Measurements from ENCODE around the gene FAM171A2. TPM values are rescaled to one million over a fixed set of nuclear protein-coding genes. Genes with fewer than 3 reads are reported as not detected.

FAM171A2 gene
- total RNA-seq, 1 experiment from 2014 or later, result 27.5 TPM

DNA sequence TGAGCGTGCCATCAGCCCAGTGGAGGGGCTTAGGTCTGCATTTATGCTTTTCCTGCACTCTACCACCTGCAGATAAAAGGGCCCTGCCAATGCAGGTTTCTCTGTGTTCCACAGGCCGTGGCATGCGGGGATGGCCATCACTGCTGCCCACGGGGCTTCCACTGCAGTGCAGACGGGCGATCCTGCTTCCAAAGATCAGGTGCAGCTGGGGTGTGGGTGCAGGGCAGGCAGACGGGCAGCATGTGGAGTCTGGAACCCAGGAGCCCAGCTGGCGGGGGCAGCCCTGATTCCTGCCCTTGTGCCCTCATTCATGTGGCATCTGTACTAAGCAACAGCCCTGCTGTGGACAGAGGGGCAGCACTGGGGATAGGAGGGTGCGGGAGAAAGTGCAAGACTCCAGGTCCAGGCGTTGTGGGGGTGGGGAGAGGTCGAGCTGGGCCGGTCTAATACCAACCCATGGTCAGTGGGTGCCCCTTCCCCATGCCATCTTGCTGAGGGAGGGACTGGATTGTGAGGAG is 14.0 kb downstream of the FAM171A2 start:
- Histone ChIP-seq H3K4me1 (ENCODE audit: insufficient read depth, low read length) (no peaks in the 10 kb centered on the region), H3K79me1 (ENCODE audit: insufficient read depth, low read depth, low read length, poor library complexity, severe bottlenecking) (no peaks in the 10 kb centered on the region), H2BK12ac (ENCODE audit: insufficient read length, low read depth, low read length) (no peak overlapping the region), H4K91ac (ENCODE audit: insufficient read length, low read depth, low read length) (no peak overlapping the region), H3K79me2 (ENCODE audit: insufficient read depth, low read length) (no peaks in the 10 kb centered on the region), H3K4ac (ENCODE audit: low read depth, low read length) (no peak overlapping the region), H4K20me1 (ENCODE audit: control insufficient read depth, insufficient read depth, insufficient read length) (no peaks in the 10 kb centered on the region), H2BK5ac (ENCODE audit: insufficient read length, low read length) (no peak overlapping the region), H3K14ac (ENCODE audit: insufficient read depth, low read length) (no peak overlapping the region), H4K5ac (ENCODE audit: insufficient read length, low read depth, low read length) (no peak overlapping the region), H3K56ac (ENCODE audit: insufficient read length, low read depth, low read length) (no peak overlapping the region), H3K27me3 (ENCODE audit: insufficient read depth, low read length) (no peaks in the 10 kb centered on the region), H2BK120ac (ENCODE audit: low read depth, low read length, poor library complexity, severe bottlenecking) (no peak overlapping the region), H2AK5ac (ENCODE audit: insufficient read length, low read length) (no peak overlapping the region), H2BK20ac (ENCODE audit: low read depth, low read length, poor library complexity, severe bottlenecking) (no peak overlapping the region), H3K27ac (ENCODE audit: insufficient read length, low read depth, low read length) (no peak overlapping the region), H3K23ac (ENCODE audit: insufficient read length, low read depth, low read length) (no peak overlapping the region), H3K9ac (ENCODE audit: extremely low read depth, insufficient read length, low read length) (no peak overlapping the region), H3K4me2 (ENCODE audit: insufficient read depth, insufficient read length, low read length) (no peak overlapping the region), H3K9me3 (ENCODE audit: control insufficient read depth, low read depth, low read length) (no peaks in the 10 kb centered on the region), H3T11ph (ENCODE audit: low read length) (no peak overlapping the region), H4K8ac (replicated peaks; ENCODE audit: insufficient read length, low read depth, low read length) (no peak overlapping the region), H2AFZ (ENCODE audit: low read length) (no peak overlapping the region), H2BK15ac (ENCODE audit: low read depth, low read length) (no peak overlapping the region), H3K18ac (ENCODE audit: insufficient read length, low read depth, low read length) (no peak overlapping the region), H3K23me2 (ENCODE audit: insufficient read length, low read depth, low read length, poor library complexity, severe bottlenecking) (peaks cover 8% of the 10 kb centered on the region)
- Mint-ChIP-seq H3K27me3 (ENCODE audit: low read depth) (peaks cover 7% of the 10 kb centered on the region), H3K4me3 (no peak overlapping the region; a peak in 1 of 5 replicates), H3K27ac (no peak overlapping the region), H3K9me3 (no peaks in the 10 kb centered on the region; a peak in 1 of 5 replicates), H3K4me1 (peaks cover 8 to 13% of the 10 kb centered on the region in 2 experiments), H3K36me3 (ENCODE audit: insufficient read depth in 1 of 3, low read depth in 3 of 3) (peaks cover 3 to 17% (median 6%) of the 10 kb centered on the region in 3 experiments; a peak in 6 of 7 replicates)
- WGBS (ENCODE audit: extremely low coverage, insufficient read length, low lambda C conversion rate), result no CpG with 5 or more reads among the region's 12 CpGs
- TF ChIP-seq CTCF (conservative IDR thresholded peaks at IDR 0.05), result no peak
- no peak for DNase-seq

Data from H9 (cell line).